Cardiac muscle cell (in vitro differentiated cells and primary cell): Measurements from ENCODE around the gene LRMDA. TPM values are rescaled to one million over a fixed set of nuclear protein-coding genes. Genes with fewer than 3 reads are reported as not detected.
"Not testable (repeated sequence)": the region's sequence is repeated elsewhere in the genome, so short reads cannot be mapped to it uniquely, and the experiment has no call there.

ENCODE experiments used
- DNase-seq, 2 donors: peaks; one replicate each; pipeline versions ENCODE4 v3.0.0 to v3.0.0-alpha.2; 2010 to 2017; ENCODE audit warnings: low read depth in 1 of 2, low spot score in 1 of 2
- H3K27ac ChIP-seq: fragments of 200-600 bp; sonication (generic); 2 replicates; pipeline ENCODE4 v1.5.1; 2016
- H3K27me3 ChIP-seq: fragments of 200-600 bp; sonication (generic); 2 replicates; pipeline ENCODE4 v1.6.0; 2016; ENCODE audit warnings: control low read depth
- H3K36me3 ChIP-seq: fragments of 200-600 bp; sonication (generic); 2 replicates; pipeline ENCODE4 v1.5.1; 2016; ENCODE audit warnings: control low read depth
- H3K4me1 ChIP-seq: fragments of 200-600 bp; sonication (generic); 2 replicates; pipeline ENCODE4 v1.8.1; 2017; ENCODE audit warnings: low read depth, mild to moderate bottlenecking, mixed run types
- H3K4me3 ChIP-seq: fragments of 200-600 bp; sonication (generic); 2 replicates; pipeline ENCODE4 v1.5.1; 2016; ENCODE audit warnings: mild to moderate bottlenecking
- H3K9me3 ChIP-seq: fragments of 200-600 bp; sonication (generic); 2 replicates; pipeline ENCODE4 v1.5.1; 2017; ENCODE audit warnings: low read depth, mild to moderate bottlenecking, control low read depth
- CTCF ChIP-seq: IDR thresholded peaks from 2 replicates; pipeline ENCODE4 v1.5.1; 2012; ENCODE audit warnings: low read depth, mild to moderate bottlenecking, low read length
- polyA plus RNA-seq: library from polyadenylated mRNA; unstranded; fragments of >200 nt; fragmentation: Nextera tagmentation; extraction: Ambion mirVana; gene quantifications from 2 replicates; pipeline ENCODE4 v1.2.1, GENCODE V29; 2016
- total RNA-seq: library from RNA; depleted of rRNA; stranded (reverse); fragments of >200 nt; gene quantifications from 2 replicates; pipeline ENCODE4 v1.2.3, GENCODE V29; 2016

The LRMDA gene
- total and polyA plus RNA-seq, 2 experiments from 2014 or later = 6.2 to 11.7 TPM

GRCh38 chr10:76514321-76514720, 1082.9 kb downstream of the LRMDA start:
- no peak for TF ChIP-seq CTCF
- no peaks in the 10 kb centered on the region for H3K9me3 ChIP-seq
- DNase-seq = no peak

GRCh38 chr10:76514869-76515268, 1083.4 kb downstream of the LRMDA start:
- Histone ChIP-seq H3K27me3 (no peaks in the 10 kb centered on the region), H3K36me3 (no peaks in the 10 kb centered on the region), H3K4me3 (no peak overlapping the region), H3K27ac (no peak overlapping the region), H3K4me1 (no peaks in the 10 kb centered on the region), H3K9me3 (no peaks in the 10 kb centered on the region)
- no peak for DNase-seq
- TF ChIP-seq CTCF = no peak

More at GRCh38 chr10:76514321-76514720, 1082.9 kb downstream of the LRMDA start:
- Histone ChIP-seq H3K27ac (no peak overlapping the region), H3K36me3 (no peaks in the 10 kb centered on the region), H3K4me1 (no peaks in the 10 kb centered on the region), H3K27me3 (no peaks in the 10 kb centered on the region), H3K4me3 (no peak overlapping the region)

- no peak for TF ChIP-seq CTCF
- Histone ChIP-seq H3K27ac (no peak overlapping the region), H3K4me1 (no peaks in the 10 kb centered on the region), H3K9me3 (no peaks in the 10 kb centered on the region), H3K4me3 (no peak overlapping the region), H3K27me3 (no peaks in the 10 kb centered on the region), H3K36me3 (no peaks in the 10 kb centered on the region)
- DNase-seq = no peak
Measured at GRCh38 chr10:76522547-76522946, 1091.1 kb downstream of the LRMDA start.

DNA sequence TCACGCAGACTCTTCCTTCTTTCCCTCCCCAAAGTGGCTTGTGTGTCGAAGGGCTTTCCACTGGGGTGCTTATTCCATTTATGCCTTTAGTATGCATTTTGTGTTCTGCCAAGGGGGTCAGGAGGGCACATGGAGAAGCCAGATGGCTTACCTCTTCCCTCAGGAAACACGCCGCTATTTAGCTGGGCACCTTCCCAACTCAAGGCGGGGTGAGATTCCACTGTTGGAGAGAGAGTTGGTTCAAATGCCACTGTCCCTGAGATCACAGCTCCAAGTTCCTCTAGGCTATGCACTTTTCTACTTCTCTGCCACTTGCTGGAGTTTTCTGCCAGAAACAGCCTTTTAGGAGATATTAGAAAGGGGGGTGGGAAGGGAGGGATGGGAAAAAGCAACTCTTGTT, 1091.8 kb downstream of the LRMDA start:
- Histone ChIP-seq H3K27ac (no peak overlapping the region), H3K4me1 (no peaks in the 10 kb centered on the region), H3K36me3 (no peaks in the 10 kb centered on the region), H3K9me3 (no peaks in the 10 kb centered on the region), H3K27me3 (no peaks in the 10 kb centered on the region), H3K4me3 (no peak overlapping the region)
- DNase-seq = no peak
- TF ChIP-seq CTCF = no peak

GRCh38 chr10:76523791-76524351, 1092.4 kb downstream of the LRMDA start:
- H3K27me3 ChIP-seq = no peaks in the 10 kb centered on the region
- H3K4me1 ChIP-seq = no peaks in the 10 kb centered on the region
- no peak overlapping the region for H3K27ac ChIP-seq
- no peak overlapping the region for H3K4me3 ChIP-seq
- TF ChIP-seq CTCF = no peak
- no peaks in the 10 kb centered on the region for H3K36me3 ChIP-seq
- no peak for DNase-seq
- H3K9me3 ChIP-seq = no peaks in the 10 kb centered on the region

DNA sequence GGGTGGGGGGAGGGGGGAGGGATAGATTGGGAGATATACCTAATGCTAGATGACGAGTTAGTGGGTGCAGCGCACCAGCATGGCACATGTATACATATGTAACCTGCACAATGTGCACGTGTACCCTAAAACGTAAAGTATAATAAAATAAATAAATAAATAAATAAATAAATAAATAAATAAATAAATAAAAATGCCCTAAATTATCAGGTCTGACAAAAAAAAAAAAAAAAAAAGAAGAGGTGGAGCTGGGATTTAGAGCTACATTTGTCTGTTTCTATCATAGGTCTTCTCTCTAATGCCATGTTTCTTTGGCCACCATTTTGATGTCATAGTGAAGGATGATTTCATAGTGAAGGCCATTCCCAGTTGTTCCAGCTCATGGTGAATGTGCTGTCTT, 1095.4 kb downstream of the LRMDA start:
- H3K27ac ChIP-seq, H3K4me1 ChIP-seq, H3K36me3 ChIP-seq, DNase-seq, H3K4me3 ChIP-seq, H3K27me3 ChIP-seq, H3K9me3 ChIP-seq: not testable (repeated sequence)
